ENCODE measurements around the gene MX2. TPM values are rescaled to one million over a fixed set of nuclear protein-coding genes. Genes with fewer than 3 reads are reported as not detected.
"Not testable (repeated sequence)": the region's sequence is repeated elsewhere in the genome, so short reads cannot be mapped to it uniquely, and the experiment has no call there.

Gene MX2
- total RNA-seq, 2 donors from 2014 or later: 17.6 to 20.4 TPM

GRCh38 chr21:41402796-41403195 lies 41.0 kb downstream of the MX2 start:
- intact Hi-C loops (cut with DNase I): no loop called here
- DNase-seq (ENCODE audit: low spot score): no peak

- no peak for DNase-seq (ENCODE audit: low spot score)
- intact Hi-C loops (cut with DNase I): no loop called here
Observed at GRCh38 chr21:41403331-41403730, 41.5 kb downstream of the MX2 start.

GRCh38 chr21:41403966-41404365 lies 42.1 kb downstream of the MX2 start:
- no peak for DNase-seq (ENCODE audit: low spot score)

GRCh38 chr21:41405321-41405720 lies 43.5 kb downstream of the MX2 start:
- intact Hi-C loops (cut with DNase I): no loop called here

More at GRCh38 chr21:41403966-41404365, 42.1 kb downstream of the MX2 start:
- intact Hi-C loops (cut with DNase I): no loop called here

GRCh38 chr21:41406340-41406739 lies 44.5 kb downstream of the MX2 start:
- no peak for DNase-seq (ENCODE audit: low spot score)
- intact Hi-C loops (cut with DNase I): no loop called here

More at GRCh38 chr21:41405321-41405720, 43.5 kb downstream of the MX2 start:
- DNase-seq (ENCODE audit: low spot score): no peak

GRCh38 chr21:41407541-41408460 lies 46.0 kb downstream of the MX2 start:
- DNase-seq (ENCODE audit: low spot score): no peak
- intact Hi-C loops (cut with DNase I): no loop called here

- DNase-seq (ENCODE audit: low spot score): no peak
- intact Hi-C loops (cut with DNase I): loop anchor here in 1 of 2 donors (10.0 kb wide), 1 partner anchor 666 kb away; no protein-coding TSS in a partner anchor
Observed at GRCh38 chr21:41410361-41410760, 48.5 kb downstream of the MX2 start.

- DNase-seq (ENCODE audit: low spot score): no peak
- intact Hi-C loops (cut with DNase I): loop anchor here in 1 of 2 donors (10.0 kb wide), 1 partner anchor 666 kb away; no protein-coding TSS in a partner anchor
Observed at GRCh38 chr21:41410767-41411448, 49.1 kb downstream of the MX2 start.

- no peak for DNase-seq (ENCODE audit: low spot score)
- intact Hi-C loops (cut with DNase I): loop anchor here in 1 of 2 donors (10.0 kb wide), 1 partner anchor 667 kb away; no protein-coding TSS in a partner anchor
Observed at GRCh38 chr21:41411449-41412089, 49.7 kb downstream of the MX2 start.

- intact Hi-C loops (cut with DNase I): loop anchor here in 1 of 2 donors (10.0 kb wide), 1 partner anchor 673 kb away; no protein-coding TSS in a partner anchor
- not testable (repeated sequence) for DNase-seq (ENCODE audit: low spot score)
Observed at GRCh38 chr21:41417505-41417904, 55.7 kb downstream of the MX2 start.

GRCh38 chr21:41418393-41418792 lies 56.6 kb downstream of the MX2 start:
- intact Hi-C loops (cut with DNase I): loop anchor here in 1 of 2 donors (10.0 kb wide), 1 partner anchor 674 kb away; no protein-coding TSS in a partner anchor

GRCh38 chr21:41418956-41419680 lies 57.3 kb downstream of the MX2 start:
- DNase-seq (ENCODE audit: low spot score): no peak
- intact Hi-C loops (cut with DNase I): loop anchor here in 1 of 2 donors (10.0 kb wide), 1 partner anchor 674 kb away; no protein-coding TSS in a partner anchor

More at GRCh38 chr21:41418393-41418792, 56.6 kb downstream of the MX2 start:
- no peak for DNase-seq (ENCODE audit: low spot score)

GRCh38 chr21:41419921-41420862 lies 58.4 kb downstream of the MX2 start:
- intact Hi-C loops (cut with DNase I): loop anchor here in 1 of 2 donors (10.0 kb wide), 1 partner anchor 675 kb away; no protein-coding TSS in a partner anchor

GRCh38 chr21:41420998-41421397 lies 59.2 kb downstream of the MX2 start:
- intact Hi-C loops (cut with DNase I): not testable (repeated sequence)

More at GRCh38 chr21:41419921-41420862, 58.4 kb downstream of the MX2 start:
- peak; percentile 95 for DNase-seq (ENCODE audit: low spot score)

GRCh38 chr21:41422546-41423304 lies 60.9 kb downstream of the MX2 start:
- no peak for DNase-seq (ENCODE audit: low spot score)
- intact Hi-C loops (cut with DNase I): no loop called here

More at GRCh38 chr21:41420998-41421397, 59.2 kb downstream of the MX2 start:
- not testable (repeated sequence) for DNase-seq (ENCODE audit: low spot score)

- intact Hi-C loops (cut with DNase I); DNase-seq (ENCODE audit: low spot score): not testable (repeated sequence)
Observed at GRCh38 chr21:41423305-41423636, 61.4 kb downstream of the MX2 start.

- DNase-seq (ENCODE audit: low spot score): no peak
- intact Hi-C loops (cut with DNase I): no loop called here
Observed at GRCh38 chr21:41425588-41425953, 63.7 kb downstream of the MX2 start.

All from posterior vena cava (tissue), 2 donors.